ENCODE measurements around the gene MBNL2.

DNA sequence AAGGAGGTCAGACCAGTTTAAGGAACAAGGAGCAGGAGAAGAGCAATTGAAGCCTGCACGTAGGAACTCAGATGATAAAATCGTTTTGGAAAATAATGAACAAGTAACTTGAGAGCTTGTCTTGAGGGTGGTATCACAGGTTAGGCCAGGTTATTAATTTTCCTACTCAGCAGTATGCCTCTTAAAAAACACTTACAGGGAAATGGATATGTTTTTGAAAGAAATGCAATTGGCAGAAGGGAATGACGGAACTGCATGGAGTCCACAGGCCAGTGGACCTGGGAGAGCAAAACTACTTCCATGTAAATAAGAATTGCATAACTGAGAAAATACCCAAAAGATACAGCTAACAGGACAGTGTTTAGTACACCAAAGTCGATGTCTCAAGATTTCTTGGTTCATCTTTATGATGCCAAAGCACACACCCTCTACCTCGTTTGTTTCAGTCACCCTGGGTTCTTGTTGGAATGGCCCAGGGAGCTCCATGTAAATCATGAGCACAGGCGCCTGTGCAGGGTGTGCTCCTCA lies 35.2 kb downstream of the MBNL2 start:
- no peak for TF ChIP-seq POLR2A (IDR thresholded peaks at IDR 0.05; ENCODE audit: low read depth, low read length)
- no peak for TF ChIP-seq POLR2AphosphoS5 (IDR thresholded peaks at IDR 0.05; ENCODE audit: low read depth, low read length)
